ENCODE measurements around the gene FBXW7. TPM values are rescaled to one million over a fixed set of nuclear protein-coding genes. Genes with fewer than 3 reads are reported as not detected.

FBXW7 gene
- total RNA-seq, 1 experiment from 2014 or later: 27.1 TPM

DNA sequence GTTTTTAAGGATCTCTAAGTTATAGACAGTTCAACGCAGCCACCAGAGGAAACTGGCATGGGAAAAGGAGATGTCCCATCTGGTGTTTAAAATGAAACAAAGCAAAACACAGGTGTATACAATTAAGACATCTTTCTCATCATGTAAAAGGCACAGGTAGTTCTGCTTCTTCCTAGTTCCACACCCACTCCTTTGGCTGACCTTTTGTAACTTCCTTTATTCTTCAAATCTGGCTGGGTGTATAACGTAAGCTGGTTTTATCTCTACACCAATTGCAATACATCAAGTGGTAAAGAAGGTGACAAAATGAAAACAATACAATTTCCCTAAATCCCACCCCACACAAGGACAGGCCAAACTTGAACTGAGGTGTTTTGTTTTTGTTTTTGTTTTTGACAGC, 27.3 kb upstream of the FBXW7 start:
- H3K9me3 ChIP-seq (ENCODE audit: control insufficient read depth, low read depth, low read length): no peaks in the 10 kb centered on the region
- H3K27me3 ChIP-seq (ENCODE audit: insufficient read depth, low read length): no peaks in the 10 kb centered on the region
- no peak overlapping the region for H3K27ac ChIP-seq (ENCODE audit: insufficient read length, low read depth, low read length)
- no peak for DNase-seq
- no peak overlapping the region for H4K8ac ChIP-seq (replicated peaks; ENCODE audit: insufficient read length, low read depth, low read length)
- H2BK12ac ChIP-seq (ENCODE audit: insufficient read length, low read depth, low read length): no peak overlapping the region
- no peak overlapping the region for H4K5ac ChIP-seq (ENCODE audit: insufficient read length, low read depth, low read length)
- H3K18ac ChIP-seq (ENCODE audit: insufficient read length, low read depth, low read length): no peak overlapping the region
- no peak overlapping the region for H2BK15ac ChIP-seq (ENCODE audit: low read depth, low read length)
- H3K4me2 ChIP-seq (ENCODE audit: insufficient read depth, insufficient read length, low read length): no peak overlapping the region
- H2AFZ ChIP-seq (ENCODE audit: low read length): no peak overlapping the region
- H3K23ac ChIP-seq (ENCODE audit: insufficient read length, low read depth, low read length): no peak overlapping the region
- TF ChIP-seq, protein P1, sequence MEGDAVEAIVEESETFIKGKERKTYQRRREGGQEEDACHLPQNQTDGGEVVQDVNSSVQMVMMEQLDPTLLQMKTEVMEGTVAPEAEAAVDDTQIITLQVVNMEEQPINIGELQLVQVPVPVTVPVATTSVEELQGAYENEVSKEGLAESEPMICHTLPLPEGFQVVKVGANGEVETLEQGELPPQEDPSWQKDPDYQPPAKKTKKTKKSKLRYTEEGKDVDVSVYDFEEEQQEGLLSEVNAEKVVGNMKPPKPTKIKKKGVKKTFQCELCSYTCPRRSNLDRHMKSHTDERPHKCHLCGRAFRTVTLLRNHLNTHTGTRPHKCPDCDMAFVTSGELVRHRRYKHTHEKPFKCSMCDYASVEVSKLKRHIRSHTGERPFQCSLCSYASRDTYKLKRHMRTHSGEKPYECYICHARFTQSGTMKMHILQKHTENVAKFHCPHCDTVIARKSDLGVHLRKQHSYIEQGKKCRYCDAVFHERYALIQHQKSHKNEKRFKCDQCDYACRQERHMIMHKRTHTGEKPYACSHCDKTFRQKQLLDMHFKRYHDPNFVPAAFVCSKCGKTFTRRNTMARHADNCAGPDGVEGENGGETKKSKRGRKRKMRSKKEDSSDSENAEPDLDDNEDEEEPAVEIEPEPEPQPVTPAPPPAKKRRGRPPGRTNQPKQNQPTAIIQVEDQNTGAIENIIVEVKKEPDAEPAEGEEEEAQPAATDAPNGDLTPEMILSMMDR (conservative IDR thresholded peaks at IDR 0.05): no peak
- no peak overlapping the region for H3K9ac ChIP-seq (ENCODE audit: extremely low read depth, insufficient read length, low read length)
- H3K4ac ChIP-seq (ENCODE audit: low read depth, low read length): no peak overlapping the region
- no peaks in the 10 kb centered on the region for H3K79me2 ChIP-seq (ENCODE audit: insufficient read depth, low read length)
- H2BK20ac ChIP-seq (ENCODE audit: low read depth, low read length, poor library complexity, severe bottlenecking): no peak overlapping the region
- Mint-ChIP-seq H3K4me1 (no peaks in the 10 kb centered on the region), H3K27me3 (ENCODE audit: low read depth) (no peaks in the 10 kb centered on the region), H3K36me3 (ENCODE audit: insufficient read depth in 1 of 3, low read depth in 3 of 3) (no peaks in the 10 kb centered on the region), H3K27ac (no peak overlapping the region), H3K4me3 (no peak overlapping the region), H3K9me3 (no peaks in the 10 kb centered on the region)
- no peaks in the 10 kb centered on the region for H4K20me1 ChIP-seq (ENCODE audit: control insufficient read depth, insufficient read depth, insufficient read length)
- no peak overlapping the region for H2AK5ac ChIP-seq (ENCODE audit: insufficient read length, low read length)
- H3K4me1 ChIP-seq (ENCODE audit: insufficient read depth, low read length): no peaks in the 10 kb centered on the region
- no peak overlapping the region for H3K56ac ChIP-seq (ENCODE audit: insufficient read length, low read depth, low read length)
- no peak overlapping the region for H3T11ph ChIP-seq (ENCODE audit: low read length)
- H3K23me2 ChIP-seq (ENCODE audit: insufficient read length, low read depth, low read length, poor library complexity, severe bottlenecking): no peaks in the 10 kb centered on the region
- no peak overlapping the region for H4K91ac ChIP-seq (ENCODE audit: insufficient read length, low read depth, low read length)
- no peak overlapping the region for H2BK5ac ChIP-seq (ENCODE audit: insufficient read length, low read length)
- H2BK120ac ChIP-seq (ENCODE audit: low read depth, low read length, poor library complexity, severe bottlenecking): no peak overlapping the region
- no peak overlapping the region for H3K14ac ChIP-seq (ENCODE audit: insufficient read depth, low read length)
- no peaks in the 10 kb centered on the region for H3K79me1 ChIP-seq (ENCODE audit: insufficient read depth, low read depth, low read length, poor library complexity, severe bottlenecking)
- no CpG with 5 or more reads among the region's 2 CpGs for WGBS (ENCODE audit: extremely low coverage, insufficient read length, low lambda C conversion rate)
